OCI-LY7 (cell line): ENCODE measurements around the gene EDN2. TPM values are rescaled to one million over a fixed set of nuclear protein-coding genes. Genes with fewer than 3 reads are reported as not detected.

Experiments
- BruUV-seq: library from RNA; stranded (reverse); fragments of 400-500 nt; replicated peaks from 2 replicates; lab custom pipeline; 2021; lab: Mats Ljungman, UMichigan
- CTCF ChIA-PET: fragments of 300-600 bp; sonication (Branson Sonifier 250); formaldehyde crosslinking; loops from one replicate; lab custom pipeline; 2022; ENCODE audit warnings: antibody characterized with exemption; ENCODE audit not compliant: unreplicated experiment; lab: Charles Lee
- POLR2A ChIA-PET: fragments of 300-600 bp; sonication (Branson Sonifier 250); formaldehyde crosslinking; loops from one replicate; lab custom pipeline; 2022; ENCODE audit warnings: antibody characterized with exemption; lab: Charles Lee
- DNase-seq: peaks from one replicate; pipeline ENCODE4 v3.0.0-alpha.2; 2015; ENCODE audit warnings: low spot score
- H2AFZ ChIP-seq: fragments of 200-600 bp; sonication (generic), shearing (Covaris generic); 2 replicates; pipeline ENCODE4 v1.6.1; 2014; ENCODE audit warnings: mild to moderate bottlenecking, antibody characterized with exemption, low read length, moderate library complexity
- H3K27ac ChIP-seq: fragments of 200-600 bp; sonication (generic); 2 replicates; pipeline ENCODE4 v1.5.1; 2014; ENCODE audit warnings: mixed run types, low read depth, mild to moderate bottlenecking, moderate library complexity, low read length, inconsistent platforms; ENCODE audit not compliant: poor library complexity, severe bottlenecking
- H3K36me3 ChIP-seq: fragments of 200-600 bp; sonication (generic); 2 replicates; pipeline ENCODE4 v1.6.1; 2014; ENCODE audit warnings: mild to moderate bottlenecking, antibody characterized with exemption, low read length, moderate library complexity, mixed read lengths; ENCODE audit not compliant: insufficient read depth
- H3K4me1 ChIP-seq: fragments of 200-600 bp; sonication (generic); 2 replicates; pipeline ENCODE4 v1.5.1; 2014; ENCODE audit warnings: mild to moderate bottlenecking, low read length; ENCODE audit not compliant: insufficient read depth, poor library complexity, severe bottlenecking
- H3K4me2 ChIP-seq: fragments of 200-600 bp; sonication (generic); 2 replicates; pipeline ENCODE4 v1.6.1; 2014; ENCODE audit warnings: mild to moderate bottlenecking, low read length
- H3K4me3 ChIP-seq: fragments of 200-600 bp; sonication (generic); 2 replicates; pipeline ENCODE4 v1.5.1; 2014; ENCODE audit warnings: mild to moderate bottlenecking, low read depth, low read length; ENCODE audit not compliant: poor library complexity, severe bottlenecking
- H3K79me2 ChIP-seq: fragments of 200-600 bp; sonication (generic); 2 replicates; pipeline ENCODE4 v1.6.1; 2016; ENCODE audit warnings: low read depth, mild to moderate bottlenecking, low read length, moderate library complexity, mixed read lengths; ENCODE audit not compliant: insufficient read depth
- H3K9me2 ChIP-seq: fragments of 200-600 bp; sonication (generic); 2 replicates; pipeline ENCODE4 v1.6.1; 2016; ENCODE audit warnings: mild to moderate bottlenecking, low read length, mixed read lengths; ENCODE audit not compliant: insufficient read depth
- H3K9me3 ChIP-seq: fragments of 200-600 bp; sonication (generic); 2 replicates; pipeline ENCODE4 v1.6.1; 2014; ENCODE audit warnings: mild to moderate bottlenecking, mixed run types, low read length, mixed read lengths
- H4K20me1 ChIP-seq: fragments of 200-600 bp; sonication (generic); 2 replicates; pipeline ENCODE4 v1.6.1; 2014; ENCODE audit warnings: mild to moderate bottlenecking, antibody characterized with exemption, low read length, moderate library complexity, mixed read lengths; ENCODE audit not compliant: insufficient read depth
- EZH2phosphoT487 ChIP-seq: fragments of 200-600 bp; sonication (generic); IDR thresholded peaks from 2 replicates; pipeline ENCODE4 v1.6.1; 2018; ENCODE audit warnings: low read depth, borderline replicate concordance, mild to moderate bottlenecking, mixed run types, antibody characterized with exemption, low read length, moderate library complexity, mixed read lengths
- intact Hi-C: fragments of 100-400 bp; cut with micrococcal nuclease; formaldehyde crosslinking; loops from one replicate; pipeline ENCODE4 v1.10.0; 2022; ENCODE audit not compliant: unreplicated experiment
- total RNA-seq, 2 experiments: library from RNA; depleted of rRNA in 1 of 2; stranded (reverse); fragments of >200 nt in 1 of 2; shearing (Covaris generic) in 1 of 2; gene quantifications; 2 replicates each; pipeline ENCODE4 v1.2.3, GENCODE V29; 2014 to 2022
- TF ChIP-seq, protein P1 (sequence below): fragments of 200-600 bp; sonication (generic); conservative IDR thresholded peaks from 2 replicates; pipeline ENCODE4 v1.5.1; 2014; ENCODE audit warnings: mild to moderate bottlenecking, antibody characterized with exemption, low read length, moderate library complexity, mixed read lengths

EDN2 gene
- total RNA-seq, 2 experiments from 2014 or later = not detected

DNA sequence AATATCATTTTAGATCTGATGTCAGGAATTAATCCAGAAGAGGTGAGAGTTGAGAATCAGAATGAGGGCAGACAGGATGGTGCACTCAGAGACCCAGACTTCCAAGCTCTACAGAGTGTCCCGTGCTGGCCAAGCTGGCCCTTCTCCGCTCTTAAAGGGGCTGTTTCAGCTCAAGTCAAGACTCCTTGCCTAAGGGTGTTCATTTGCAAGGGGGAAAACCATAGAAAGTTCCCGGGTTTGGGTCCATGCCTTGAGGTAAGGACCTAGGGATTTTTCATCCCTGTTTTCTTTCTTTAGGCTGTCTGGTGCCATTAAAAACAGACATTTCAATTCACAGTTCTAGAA is 47.5 kb downstream of the EDN2 start:
- BruUV-seq = no TSS peak
- ChIA-PET CTCF (no interaction called here), POLR2A (no interaction called here)
- Histone ChIP-seq H3K9me3 (no peaks in the 10 kb centered on the region), H3K9me2 (no peaks in the 10 kb centered on the region), H2AFZ (no peak overlapping the region), H3K4me1 (no peaks in the 10 kb centered on the region), H3K4me3 (no peak overlapping the region), H3K79me2 (no peaks in the 10 kb centered on the region), H4K20me1 (no peaks in the 10 kb centered on the region), H3K27ac (no peak overlapping the region), H3K4me2 (no peak overlapping the region), H3K36me3 (no peaks in the 10 kb centered on the region)
- no peak for DNase-seq
- intact Hi-C loops = no loop called here
- TF ChIP-seq, protein P1, sequence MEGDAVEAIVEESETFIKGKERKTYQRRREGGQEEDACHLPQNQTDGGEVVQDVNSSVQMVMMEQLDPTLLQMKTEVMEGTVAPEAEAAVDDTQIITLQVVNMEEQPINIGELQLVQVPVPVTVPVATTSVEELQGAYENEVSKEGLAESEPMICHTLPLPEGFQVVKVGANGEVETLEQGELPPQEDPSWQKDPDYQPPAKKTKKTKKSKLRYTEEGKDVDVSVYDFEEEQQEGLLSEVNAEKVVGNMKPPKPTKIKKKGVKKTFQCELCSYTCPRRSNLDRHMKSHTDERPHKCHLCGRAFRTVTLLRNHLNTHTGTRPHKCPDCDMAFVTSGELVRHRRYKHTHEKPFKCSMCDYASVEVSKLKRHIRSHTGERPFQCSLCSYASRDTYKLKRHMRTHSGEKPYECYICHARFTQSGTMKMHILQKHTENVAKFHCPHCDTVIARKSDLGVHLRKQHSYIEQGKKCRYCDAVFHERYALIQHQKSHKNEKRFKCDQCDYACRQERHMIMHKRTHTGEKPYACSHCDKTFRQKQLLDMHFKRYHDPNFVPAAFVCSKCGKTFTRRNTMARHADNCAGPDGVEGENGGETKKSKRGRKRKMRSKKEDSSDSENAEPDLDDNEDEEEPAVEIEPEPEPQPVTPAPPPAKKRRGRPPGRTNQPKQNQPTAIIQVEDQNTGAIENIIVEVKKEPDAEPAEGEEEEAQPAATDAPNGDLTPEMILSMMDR = no peak
- TF ChIP-seq EZH2phosphoT487 = no peak

- Histone ChIP-seq H3K9me2 (no peaks in the 10 kb centered on the region), H3K79me2 (no peaks in the 10 kb centered on the region), H3K27ac (no peak overlapping the region), H3K4me3 (no peak overlapping the region), H3K4me1 (no peaks in the 10 kb centered on the region), H2AFZ (no peak overlapping the region), H3K9me3 (no peaks in the 10 kb centered on the region), H3K4me2 (no peak overlapping the region), H3K36me3 (no peaks in the 10 kb centered on the region), H4K20me1 (no peaks in the 10 kb centered on the region)
- BruUV-seq = no TSS peak
- POLR2A ChIA-PET = no interaction called here
- intact Hi-C loops = no loop called here
- CTCF ChIA-PET = no interaction called here
- TF ChIP-seq, protein P1 = no peak
- no peak for TF ChIP-seq EZH2phosphoT487
- DNase-seq = no peak
These were observed 48.0 kb downstream of the EDN2 start for GRCh38 chr1:41436281-41437010.

GRCh38 chr1:41435570-41436178 is 48.8 kb downstream of the EDN2 start:
- Histone ChIP-seq H3K27ac (no peak overlapping the region), H4K20me1 (no peaks in the 10 kb centered on the region), H3K79me2 (no peaks in the 10 kb centered on the region), H3K9me2 (no peaks in the 10 kb centered on the region), H3K4me3 (no peak overlapping the region), H3K4me1 (no peaks in the 10 kb centered on the region), H2AFZ (no peak overlapping the region), H3K4me2 (no peak overlapping the region), H3K36me3 (no peaks in the 10 kb centered on the region), H3K9me3 (no peaks in the 10 kb centered on the region)
- no TSS peak for BruUV-seq
- DNase-seq = no peak
- intact Hi-C loops = no loop called here
- POLR2A ChIA-PET = no interaction called here
- CTCF ChIA-PET = no interaction called here
- no peak for TF ChIP-seq EZH2phosphoT487
- TF ChIP-seq, protein P1 = no peak
